AG04450 (cell line): ENCODE results near the gene KCNQ2. TPM values are rescaled to one million over a fixed set of nuclear protein-coding genes. Genes with fewer than 3 reads are reported as not detected.

Experiments
- CTCF ChIA-PET: fragments of 300-600, 350-600 bp; formaldehyde crosslinking; extraction: SDS; loops from one replicate; lab custom pipeline; 2022; ENCODE audit warnings: antibody characterized with exemption, inconsistent platforms; lab: Charles Lee
- POLR2A ChIA-PET: fragments of 350-600 bp; formaldehyde crosslinking; extraction: SDS; loops from one replicate; lab custom pipeline; 2021; ENCODE audit warnings: antibody characterized with exemption, inconsistent platforms; lab: Yijun Ruan, JAX
- DNase-seq: peaks from one replicate; pipeline ENCODE4 v3.0.0-alpha.2; 2011; ENCODE audit warnings: low read depth, low spot score
- H3K27ac ChIP-seq: one replicate; pipeline ENCODE4 v1.5.1; 2012; ENCODE audit warnings: low read depth, low read length, control low read depth
- H3K27me3 ChIP-seq: one replicate; pipeline ENCODE4 v1.6.0; 2012; ENCODE audit warnings: low read length; ENCODE audit not compliant: control insufficient read depth, insufficient read depth
- H3K4me3 ChIP-seq: 2 replicates; pipeline ENCODE4 v1.5.1; 2011; ENCODE audit warnings: mild to moderate bottlenecking, low read depth, low read length, control low read depth
- H3K9me3 ChIP-seq: 2 replicates; pipeline ENCODE4 v1.5.1; 2012; ENCODE audit warnings: low read length; ENCODE audit not compliant: control insufficient read depth, insufficient read depth
- polyA plus RNA-seq: library from polyadenylated mRNA; depleted of rRNA; stranded (reverse); fragments of >200 nt; gene quantifications from 2 replicates; pipeline ENCODE4 v1.2.3, GENCODE V29; 2011
- TF ChIP-seq, protein P1 (sequence below): IDR thresholded peaks from 2 replicates; pipeline ENCODE4 v1.5.1; 2011; ENCODE audit warnings: low read depth, low read length, control low read depth, inconsistent platforms

The KCNQ2 gene
- polyA plus RNA-seq, 1 experiment: not detected

DNA sequence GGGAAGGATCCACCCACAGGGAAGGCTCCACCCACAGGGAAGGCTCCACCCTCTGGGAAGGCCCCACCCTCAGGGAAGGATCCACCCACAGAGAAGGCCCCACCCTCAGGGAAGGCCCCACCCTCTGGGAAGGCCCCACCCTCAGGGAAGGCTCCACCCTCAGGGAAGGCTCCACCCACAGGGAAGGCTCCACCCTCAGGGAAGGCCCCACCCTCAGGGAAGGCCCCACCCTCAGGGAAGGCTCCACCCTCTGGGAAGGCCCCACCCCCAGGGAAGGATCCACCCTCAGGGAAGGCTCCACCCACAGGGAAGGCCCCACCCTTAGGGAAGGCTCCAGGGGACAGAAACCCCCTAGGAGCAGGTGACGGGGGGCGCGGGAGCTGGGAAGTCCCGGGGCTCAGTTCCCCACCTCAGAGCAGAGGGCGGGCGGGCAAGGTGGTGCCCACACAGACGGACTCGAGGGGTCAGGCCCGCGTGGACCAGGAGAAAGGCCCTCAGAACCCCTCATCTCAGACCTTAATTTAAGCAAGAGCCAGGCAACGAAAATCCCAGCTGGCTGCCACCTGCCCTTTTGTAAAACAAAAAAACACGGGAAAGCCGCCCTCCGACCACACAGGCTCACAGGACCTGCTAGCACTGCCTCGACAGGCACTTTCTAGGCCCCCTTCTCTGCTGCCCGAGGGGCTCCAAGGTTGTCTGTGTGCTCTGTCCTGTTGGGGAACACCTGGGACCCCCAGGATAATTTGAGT is 39.7 kb downstream of the KCNQ2 start:
- ChIA-PET CTCF (no interaction called here), POLR2A (no interaction called here)
- Histone ChIP-seq H3K27me3 (no peaks in the 10 kb centered on the region), H3K27ac (no peak overlapping the region), H3K4me3 (no peak overlapping the region), H3K9me3 (peaks cover 39% of the 10 kb centered on the region; the same call in 1 of the 2 replicates)
- TF ChIP-seq, protein P1, sequence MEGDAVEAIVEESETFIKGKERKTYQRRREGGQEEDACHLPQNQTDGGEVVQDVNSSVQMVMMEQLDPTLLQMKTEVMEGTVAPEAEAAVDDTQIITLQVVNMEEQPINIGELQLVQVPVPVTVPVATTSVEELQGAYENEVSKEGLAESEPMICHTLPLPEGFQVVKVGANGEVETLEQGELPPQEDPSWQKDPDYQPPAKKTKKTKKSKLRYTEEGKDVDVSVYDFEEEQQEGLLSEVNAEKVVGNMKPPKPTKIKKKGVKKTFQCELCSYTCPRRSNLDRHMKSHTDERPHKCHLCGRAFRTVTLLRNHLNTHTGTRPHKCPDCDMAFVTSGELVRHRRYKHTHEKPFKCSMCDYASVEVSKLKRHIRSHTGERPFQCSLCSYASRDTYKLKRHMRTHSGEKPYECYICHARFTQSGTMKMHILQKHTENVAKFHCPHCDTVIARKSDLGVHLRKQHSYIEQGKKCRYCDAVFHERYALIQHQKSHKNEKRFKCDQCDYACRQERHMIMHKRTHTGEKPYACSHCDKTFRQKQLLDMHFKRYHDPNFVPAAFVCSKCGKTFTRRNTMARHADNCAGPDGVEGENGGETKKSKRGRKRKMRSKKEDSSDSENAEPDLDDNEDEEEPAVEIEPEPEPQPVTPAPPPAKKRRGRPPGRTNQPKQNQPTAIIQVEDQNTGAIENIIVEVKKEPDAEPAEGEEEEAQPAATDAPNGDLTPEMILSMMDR: no peak
- DNase-seq: no peak

DNA sequence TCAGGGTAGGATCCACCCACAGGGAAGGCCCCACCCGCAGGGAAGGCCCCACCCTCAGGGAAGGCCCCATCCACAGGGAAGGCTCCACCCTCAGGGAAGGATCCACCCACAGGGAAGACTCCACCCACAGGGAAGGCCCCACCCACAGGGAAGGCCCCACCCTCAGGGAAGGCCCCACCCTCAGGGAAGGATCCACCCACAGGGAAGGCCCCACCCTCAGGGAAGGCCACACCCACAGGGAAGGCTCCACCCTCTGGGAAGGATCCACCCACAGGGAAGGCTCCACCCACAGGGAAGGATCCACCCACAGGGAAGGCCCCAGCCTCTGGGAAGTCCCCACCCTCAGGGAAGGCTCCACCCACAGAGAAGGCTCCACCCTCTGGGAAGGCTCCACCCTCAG is 40.5 kb downstream of the KCNQ2 start:
- peaks cover 43% of the 10 kb centered on the region; the same call in 1 of the 2 replicates for H3K9me3 ChIP-seq
- POLR2A ChIA-PET: no interaction called here
- CTCF ChIA-PET: no interaction called here
- H3K27ac ChIP-seq: no peak overlapping the region
- H3K4me3 ChIP-seq: no peak overlapping the region
- no peak for DNase-seq
- H3K27me3 ChIP-seq: no peaks in the 10 kb centered on the region
- TF ChIP-seq, protein P1: no peak

DNA sequence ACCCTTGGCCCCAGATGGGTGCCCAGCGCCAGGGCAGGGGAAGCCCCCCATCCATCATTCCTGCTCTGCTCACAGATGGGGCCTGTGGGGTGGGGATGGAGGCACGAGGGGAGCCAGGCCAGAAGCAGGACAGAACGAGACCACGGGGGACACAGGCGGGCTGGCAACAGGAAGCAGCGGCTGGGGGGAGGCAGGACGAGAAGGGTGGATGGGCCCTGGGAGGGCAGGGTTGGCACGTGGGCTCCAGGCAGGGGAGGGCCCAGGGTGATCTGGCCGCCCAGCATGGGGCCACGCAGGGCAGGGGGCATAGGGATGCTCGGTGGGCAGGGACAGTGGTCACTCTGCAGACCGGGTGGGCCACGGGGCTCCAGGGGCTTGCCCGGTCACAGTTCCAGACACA is 41.6 kb downstream of the KCNQ2 start:
- no peak overlapping the region for H3K27ac ChIP-seq

DNA sequence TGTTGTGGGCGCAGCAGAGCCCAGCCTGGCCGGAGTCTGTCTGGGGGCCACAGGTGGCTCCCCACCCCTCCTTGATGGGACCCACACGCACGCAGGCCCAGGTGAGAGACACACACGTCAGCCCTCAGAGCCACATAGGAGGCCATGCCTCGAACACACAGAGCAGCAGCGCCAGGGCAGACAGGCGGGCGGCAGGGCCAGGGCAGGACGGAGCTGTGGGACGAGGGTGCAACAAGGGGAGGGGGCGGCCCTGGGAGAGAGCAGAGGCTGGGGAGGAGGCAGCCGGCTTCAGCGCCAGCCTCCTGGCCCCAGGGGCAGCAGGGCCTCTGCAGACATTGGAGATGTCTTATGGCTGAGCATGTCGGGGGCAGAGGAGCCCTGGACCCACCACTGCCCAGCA is 42.5 kb downstream of the KCNQ2 start:
- TF ChIP-seq, protein P1: no peak
- ChIA-PET CTCF (no interaction called here), POLR2A (no interaction called here)
- DNase-seq: no peak
- Histone ChIP-seq H3K4me3 (no peak overlapping the region), H3K27ac (no peak overlapping the region), H3K9me3 (peaks cover 43% of the 10 kb centered on the region; the same call in 1 of the 2 replicates), H3K27me3 (no peaks in the 10 kb centered on the region)

More for the DNA sequence above, 41.6 kb downstream of the KCNQ2 start:
- H3K9me3 ChIP-seq: peaks cover 43% of the 10 kb centered on the region; the same call in 1 of the 2 replicates
- no peak overlapping the region for H3K4me3 ChIP-seq
- TF ChIP-seq, protein P1: no peak
- no peaks in the 10 kb centered on the region for H3K27me3 ChIP-seq
- ChIA-PET CTCF (no interaction called here), POLR2A (no interaction called here)
- no peak for DNase-seq

DNA sequence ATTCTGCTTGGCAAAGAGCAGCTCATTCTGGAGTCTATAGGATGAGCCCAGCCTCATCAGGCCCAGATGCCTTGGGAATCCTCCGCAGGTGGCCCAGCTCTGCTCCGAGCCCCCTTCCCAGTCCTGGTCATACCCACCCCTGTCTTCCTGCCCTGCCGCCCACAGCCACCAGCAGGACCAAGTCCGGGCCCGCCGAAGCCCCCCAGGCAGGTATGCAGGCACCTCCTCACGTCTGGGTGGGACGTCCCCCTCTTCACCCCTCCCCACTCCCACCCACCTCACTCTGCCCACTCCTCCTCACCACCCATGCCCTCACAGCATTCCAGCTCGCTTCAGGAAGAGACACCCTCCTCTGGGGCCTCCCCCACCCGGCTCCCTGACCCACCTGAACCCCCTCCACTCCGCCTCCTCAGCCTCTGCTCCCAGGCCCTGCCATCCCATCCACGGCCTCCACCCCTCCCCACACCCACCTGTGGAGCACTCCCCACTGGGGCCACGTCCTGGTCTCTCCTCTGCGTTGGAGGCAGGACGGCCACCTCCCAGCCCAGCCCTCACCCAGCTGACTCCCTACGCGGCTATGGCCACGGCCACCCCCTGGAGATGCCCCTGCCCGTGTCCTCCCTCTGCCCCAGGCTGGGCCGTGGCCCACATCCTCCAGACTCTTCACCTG is 43.4 kb downstream of the KCNQ2 start:
- Histone ChIP-seq H3K9me3 (peaks cover 36% of the 10 kb centered on the region; the same call in 1 of the 2 replicates), H3K27ac (no peak overlapping the region), H3K27me3 (no peaks in the 10 kb centered on the region), H3K4me3 (no peak overlapping the region)
- TF ChIP-seq, protein P1: no peak
- POLR2A ChIA-PET: no interaction called here
- no peak for DNase-seq
- CTCF ChIA-PET: no interaction called here
